Mesothelial cell of epicardium (in vitro differentiated cells): ENCODE data around the gene CROCC. TPM values are rescaled to one million over a fixed set of nuclear protein-coding genes. Genes with fewer than 3 reads are reported as not detected.
A peak's percentile ranks its signal among the peaks of the same experiment; 100 is the strongest.

Experiments used
- DNase-seq, 2 experiments: peaks; one replicate each; pipeline ENCODE4 v3.0.0; 2021; ENCODE audit warnings: low spot score in 2 of 2; ENCODE audit not compliant: unreplicated experiment in 2 of 2
- H3K27ac Mint-ChIP-seq: 2 replicates; pipeline ENCODE4 v1.8.0; 2021; ENCODE audit warnings: mixed read lengths
- H3K27me3 Mint-ChIP-seq: 2 replicates; pipeline ENCODE4 v1.8.0; 2021; ENCODE audit warnings: low read depth, mixed read lengths
- H3K36me3 Mint-ChIP-seq: 2 replicates; pipeline ENCODE4 v1.8.0; 2021; ENCODE audit warnings: mixed read lengths
- H3K4me1 Mint-ChIP-seq: 2 replicates; pipeline ENCODE4 v1.8.0; 2021; ENCODE audit warnings: mixed read lengths
- H3K4me3 Mint-ChIP-seq: 2 replicates; pipeline ENCODE4 v1.8.0; 2021; ENCODE audit warnings: mild to moderate bottlenecking, moderate library complexity, mixed read lengths
- H3K9me3 Mint-ChIP-seq: 2 replicates; pipeline ENCODE4 v1.8.0; 2021; ENCODE audit warnings: mixed read lengths
- CTCF ChIP-seq: fragments of 200-600 bp; sonication (generic); IDR thresholded peaks from one replicate; pipeline ENCODE4 v1.5.0; 2021; ENCODE audit warnings: antibody characterized with exemption; ENCODE audit not compliant: unreplicated experiment
- total RNA-seq: library from RNA; stranded (reverse); gene quantifications from 3 replicates; pipeline ENCODE4 v1.2.1, GENCODE V29; 2021

Gene CROCC
- total RNA-seq, 1 donor from 2014 or later, result 86.4 TPM

- Mint-ChIP-seq H3K36me3 (peaks cover 17% of the 10 kb centered on the region), H3K4me1 (peaks cover 22% of the 10 kb centered on the region), H3K9me3 (no peaks in the 10 kb centered on the region), H3K4me3 (no peak overlapping the region), H3K27ac (peak overlapping the region; percentile 87), H3K27me3 (no peaks in the 10 kb centered on the region)
- no peak for DNase-seq
- no peak for TF ChIP-seq CTCF
Measured at GRCh38 chr1:16972189-16972895, 50.6 kb downstream of the CROCC start.

DNA sequence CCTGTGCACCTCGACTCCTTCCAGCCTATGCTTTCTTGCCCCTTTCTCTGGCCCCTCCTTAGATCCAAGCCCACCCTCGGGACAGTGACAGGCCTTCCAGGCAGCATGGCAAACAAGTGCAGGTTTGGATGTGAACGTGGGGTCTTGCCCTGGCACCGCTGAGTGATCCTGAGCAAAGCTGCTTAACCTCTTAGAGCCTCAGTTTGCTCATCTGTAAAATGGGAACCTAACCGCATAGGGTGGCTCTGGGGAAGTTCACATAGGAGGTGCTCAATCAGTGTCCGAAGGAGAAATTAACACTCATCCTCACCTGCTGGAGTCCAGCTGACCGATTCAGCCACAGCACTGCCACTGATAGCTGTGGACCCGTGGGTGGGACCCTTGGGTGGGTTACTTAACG lies 51.5 kb downstream of the CROCC start:
- H3K36me3 Mint-ChIP-seq, result peaks cover 15% of the 10 kb centered on the region
- H3K4me1 Mint-ChIP-seq, result peaks cover 29% of the 10 kb centered on the region
- peak overlapping the region; percentile 87 for H3K27ac Mint-ChIP-seq
- DNase-seq, result no peak
- H3K27me3 Mint-ChIP-seq, result no peaks in the 10 kb centered on the region
- no peak overlapping the region for H3K4me3 Mint-ChIP-seq
- no peak for TF ChIP-seq CTCF
- H3K9me3 Mint-ChIP-seq, result no peaks in the 10 kb centered on the region

DNA sequence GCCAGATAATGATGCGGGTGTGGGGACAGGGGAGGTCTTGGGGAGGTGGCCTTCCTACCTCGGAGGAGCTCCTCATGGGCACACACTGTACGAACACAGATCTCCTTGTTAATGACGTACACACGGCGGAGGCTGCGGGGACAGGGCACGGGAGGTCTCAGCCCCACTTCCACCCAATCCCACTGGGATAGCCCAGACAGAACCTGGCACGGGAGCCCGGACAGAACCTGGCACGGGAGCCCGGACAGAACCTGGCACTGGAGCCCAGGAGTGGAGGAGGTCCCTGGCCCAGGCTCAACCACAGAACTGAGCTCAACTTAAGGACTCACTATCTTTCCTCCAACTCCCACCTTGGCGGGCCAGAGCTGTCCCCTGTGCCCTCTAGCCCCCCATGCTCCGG lies 53.5 kb downstream of the CROCC start:
- H3K9me3 Mint-ChIP-seq, result no peaks in the 10 kb centered on the region
- H3K27me3 Mint-ChIP-seq, result no peaks in the 10 kb centered on the region
- H3K4me1 Mint-ChIP-seq, result peaks cover 34% of the 10 kb centered on the region
- H3K27ac Mint-ChIP-seq, result peak overlapping the region; percentile 39
- no peak overlapping the region for H3K4me3 Mint-ChIP-seq
- DNase-seq, result no peak
- no peak for TF ChIP-seq CTCF
- peaks cover 15% of the 10 kb centered on the region for H3K36me3 Mint-ChIP-seq

GRCh38 chr1:16975838-16976237 lies 54.1 kb downstream of the CROCC start:
- H3K4me3 Mint-ChIP-seq, result no peak overlapping the region

GRCh38 chr1:16976966-16977365 lies 55.2 kb downstream of the CROCC start:
- Mint-ChIP-seq H3K36me3 (peaks cover 15% of the 10 kb centered on the region), H3K4me3 (peak overlapping the region; percentile 22), H3K27me3 (no peaks in the 10 kb centered on the region), H3K9me3 (no peaks in the 10 kb centered on the region), H3K4me1 (peaks cover 43% of the 10 kb centered on the region), H3K27ac (peak overlapping the region; percentile 50)
- no peak for DNase-seq
- TF ChIP-seq CTCF, result no peak

More at GRCh38 chr1:16975838-16976237, 54.1 kb downstream of the CROCC start:
- TF ChIP-seq CTCF, result no peak
- Mint-ChIP-seq H3K27me3 (no peaks in the 10 kb centered on the region), H3K36me3 (peaks cover 15% of the 10 kb centered on the region), H3K9me3 (no peaks in the 10 kb centered on the region), H3K4me1 (peaks cover 36% of the 10 kb centered on the region), H3K27ac (peak overlapping the region; percentile 72)
- DNase-seq, result no peak
